DMS53 (cell line): ENCODE results near the gene ZNF791.
"Not testable (repeated sequence)": the region's sequence is repeated elsewhere in the genome, so short reads cannot be mapped to it uniquely, and the experiment has no call there.

Experiments
- DNase-seq: peaks from one replicate; lab custom pipeline; 2025; lab: John Stamatoyannopoulos, UW

The ZNF791 gene

DNA sequence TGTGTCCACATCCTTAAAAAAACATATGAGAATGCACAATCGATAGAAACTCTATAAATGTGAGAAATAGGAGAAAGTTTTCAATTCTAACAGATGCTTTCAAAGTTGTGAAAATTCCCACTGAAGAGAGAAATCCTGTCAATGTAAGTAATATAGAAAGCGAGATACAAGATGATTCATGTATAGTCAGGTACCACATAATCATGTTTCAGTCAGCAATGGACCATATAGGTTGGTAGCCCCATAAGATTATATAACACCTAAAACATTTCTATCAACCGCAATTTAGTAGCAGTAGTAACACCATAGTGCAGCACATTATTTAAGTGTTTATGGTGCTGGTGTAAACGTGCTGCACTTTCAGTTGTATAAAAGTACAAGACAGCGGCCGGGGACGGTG is 18.5 kb downstream of the ZNF791 start:
- DNase-seq: no peak

DNA sequence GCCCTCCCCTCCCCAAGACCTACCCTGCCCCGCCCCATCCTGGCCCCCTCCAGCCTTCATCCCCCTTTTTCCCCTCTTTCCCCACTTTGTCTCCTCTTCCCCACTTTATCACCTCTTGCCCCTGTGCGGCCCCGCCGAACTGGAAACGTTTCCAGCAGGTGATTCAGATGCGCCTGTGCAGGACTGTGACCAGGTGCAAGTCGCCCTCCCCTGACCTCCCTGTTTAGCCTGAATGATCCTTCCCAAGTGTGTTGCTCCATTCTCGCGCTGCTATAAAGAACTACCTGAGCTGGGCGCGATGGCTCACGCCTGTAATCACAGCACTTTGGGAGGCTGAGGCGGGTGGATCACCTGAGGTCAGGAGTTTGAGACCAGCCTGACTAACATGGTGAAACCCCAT is 25.9 kb downstream of the ZNF791 start:
- DNase-seq: peak; percentile 74

DNA sequence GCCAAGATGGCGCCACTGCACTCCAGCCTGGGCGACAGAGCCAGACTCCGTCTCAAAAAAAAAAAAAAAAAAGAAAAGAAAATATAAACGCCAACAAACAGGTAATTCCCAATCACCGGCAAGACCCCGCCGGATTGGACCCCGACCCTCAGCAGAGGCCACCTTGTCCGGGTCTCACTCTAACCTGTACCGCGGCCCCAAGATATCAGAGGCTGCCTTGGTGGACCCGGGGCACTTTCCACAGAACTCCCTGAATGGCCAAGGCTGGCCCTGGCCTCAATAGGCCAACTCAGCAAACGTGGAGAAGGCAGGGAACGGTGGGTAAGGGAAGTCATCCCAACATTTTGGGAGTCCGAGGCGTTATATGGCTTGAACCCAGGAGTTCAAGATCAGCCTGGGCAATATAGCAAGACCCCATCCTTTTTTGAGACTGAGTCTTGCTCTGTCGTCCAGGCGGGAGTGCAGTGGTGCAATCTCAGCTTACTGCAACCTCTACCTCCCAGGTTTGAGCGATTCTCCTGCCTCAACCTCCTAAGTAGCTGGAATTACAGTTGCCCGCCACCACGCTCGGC is 28.0 kb downstream of the ZNF791 start:
- DNase-seq: no peak

DNA sequence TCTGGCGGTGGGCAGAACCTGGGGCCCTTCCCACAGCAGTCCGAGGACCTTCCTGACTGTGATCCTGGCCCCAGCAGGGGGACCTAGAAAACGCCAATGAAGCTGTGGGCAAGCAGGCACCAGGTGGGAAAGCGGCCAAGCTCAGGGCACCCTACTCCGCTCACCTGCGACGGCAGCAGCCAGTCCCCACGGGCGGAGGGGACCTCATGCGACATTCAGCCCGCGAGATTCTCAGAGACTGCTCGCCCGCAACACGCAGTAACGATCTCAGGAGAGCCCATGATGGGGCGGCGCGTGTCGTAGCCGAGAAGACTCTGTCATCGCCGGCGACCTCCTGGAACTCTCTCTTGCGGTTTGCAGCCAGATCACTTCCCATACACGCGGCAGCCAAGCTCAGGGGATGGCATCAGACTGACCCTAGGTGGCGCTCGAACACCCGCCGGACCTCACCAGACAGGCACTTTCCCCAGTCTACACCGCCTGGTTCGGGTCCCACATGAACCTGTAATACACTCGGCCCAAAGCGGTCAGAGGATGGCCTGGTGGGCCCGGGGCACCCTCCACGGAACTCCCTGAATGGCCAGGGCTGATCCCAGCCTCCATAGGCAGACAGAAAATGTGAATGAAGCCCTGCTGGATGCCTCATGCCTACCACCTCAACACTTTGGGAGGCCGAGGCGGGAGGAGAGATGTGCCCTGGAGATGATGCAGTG is 29.3 kb downstream of the ZNF791 start:
- peak; percentile 84 for DNase-seq

DNA sequence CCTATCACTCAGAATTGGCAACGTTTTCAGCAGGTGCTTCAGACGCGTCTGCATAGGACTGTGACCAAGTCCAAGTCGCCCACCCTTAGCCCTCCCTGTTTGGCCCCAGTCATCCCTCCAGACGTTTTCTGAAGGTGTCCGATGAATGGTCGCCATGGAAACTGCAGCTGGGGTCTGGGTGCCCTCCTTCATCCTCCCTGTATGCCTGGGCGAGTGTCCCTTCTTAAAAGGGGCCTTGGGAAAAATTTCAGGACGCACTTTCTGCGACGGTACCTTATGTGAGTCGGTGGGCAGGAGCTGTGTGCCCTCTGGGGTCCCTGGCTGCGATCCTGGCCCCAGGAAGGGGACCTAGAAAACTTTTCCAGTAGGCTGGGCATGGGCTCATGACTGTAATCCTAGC is 30.7 kb downstream of the ZNF791 start:
- no peak for DNase-seq

DNA sequence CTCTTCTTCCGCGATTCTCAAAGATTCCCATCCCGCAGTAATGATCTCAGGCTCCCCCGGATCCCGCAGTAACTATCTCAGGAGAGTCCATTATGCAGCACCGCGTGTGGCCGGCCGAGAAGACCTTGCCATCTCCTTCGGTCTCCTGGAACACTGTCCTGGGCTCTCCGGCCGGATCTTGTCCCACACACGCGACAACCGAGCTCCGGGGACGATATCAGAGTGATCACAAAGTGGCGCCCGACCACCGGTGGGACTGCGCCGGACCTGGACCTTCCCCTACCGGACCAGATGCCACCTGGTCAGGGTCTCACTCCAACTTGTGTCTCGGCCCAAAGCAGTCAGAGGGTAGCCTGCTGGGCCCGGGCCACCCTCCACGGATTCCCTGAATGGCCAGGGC is 31.8 kb downstream of the ZNF791 start:
- DNase-seq: no peak

DNA sequence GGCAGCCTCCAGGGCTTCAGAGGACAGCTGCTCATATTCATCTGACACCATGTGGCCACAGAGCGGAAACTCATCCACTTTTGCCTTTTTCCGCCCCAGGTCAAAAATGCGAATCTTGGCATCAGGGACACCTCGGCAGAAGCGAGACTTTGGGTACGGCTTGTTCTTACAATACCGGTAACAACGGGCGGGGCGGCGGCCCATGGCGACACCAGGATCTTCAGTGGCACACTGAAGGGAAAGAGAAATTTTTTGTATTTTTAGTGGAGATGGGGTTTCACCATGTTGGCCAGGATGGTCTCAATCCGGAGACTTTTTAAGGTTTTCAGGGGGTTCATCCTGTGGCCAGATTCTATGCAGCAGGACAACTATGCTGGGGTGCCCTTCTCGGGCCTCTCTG is 33.0 kb downstream of the ZNF791 start:
- DNase-seq: not testable (repeated sequence)

DNA sequence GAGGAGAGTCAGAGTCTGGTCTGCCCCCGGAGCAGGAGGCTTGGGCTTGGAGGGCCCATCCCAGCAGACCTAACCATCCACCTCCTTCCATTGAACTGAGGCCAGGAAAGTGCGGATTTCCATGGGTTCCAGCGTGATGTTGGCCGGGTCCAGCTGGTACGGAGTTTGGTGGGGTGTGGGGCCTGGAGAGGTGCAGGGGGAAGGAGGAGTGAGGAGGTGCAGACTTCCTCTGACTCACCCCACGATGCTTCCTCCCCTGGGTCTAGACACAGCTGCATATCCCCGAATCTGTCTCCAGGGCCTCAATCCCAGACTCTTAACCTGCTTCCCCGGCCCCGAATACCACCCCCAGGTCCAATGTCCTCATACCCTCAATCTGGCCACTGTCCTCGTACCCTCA is 35.8 kb downstream of the ZNF791 start:
- no peak for DNase-seq

DNA sequence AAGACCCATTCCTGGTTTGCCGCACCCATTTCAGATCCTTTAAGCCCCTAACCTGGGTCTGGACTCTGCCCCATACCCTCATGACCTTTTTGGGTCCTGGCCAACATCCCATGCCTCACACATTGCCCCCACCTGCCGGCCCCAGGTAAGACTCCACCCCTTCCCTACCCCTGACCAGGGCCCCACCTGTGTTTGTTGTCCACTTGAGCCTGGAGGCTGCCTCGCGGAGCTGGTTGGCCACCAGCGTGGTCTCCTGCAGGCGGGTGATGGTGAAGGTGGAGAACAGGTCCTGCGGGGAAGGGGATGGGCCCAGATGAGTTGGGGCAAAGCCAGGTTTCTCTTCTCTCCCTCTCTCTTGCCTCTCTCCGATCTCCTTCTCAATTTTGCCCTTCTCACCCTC is 36.3 kb downstream of the ZNF791 start:
- peak; percentile 81 for DNase-seq

DNA sequence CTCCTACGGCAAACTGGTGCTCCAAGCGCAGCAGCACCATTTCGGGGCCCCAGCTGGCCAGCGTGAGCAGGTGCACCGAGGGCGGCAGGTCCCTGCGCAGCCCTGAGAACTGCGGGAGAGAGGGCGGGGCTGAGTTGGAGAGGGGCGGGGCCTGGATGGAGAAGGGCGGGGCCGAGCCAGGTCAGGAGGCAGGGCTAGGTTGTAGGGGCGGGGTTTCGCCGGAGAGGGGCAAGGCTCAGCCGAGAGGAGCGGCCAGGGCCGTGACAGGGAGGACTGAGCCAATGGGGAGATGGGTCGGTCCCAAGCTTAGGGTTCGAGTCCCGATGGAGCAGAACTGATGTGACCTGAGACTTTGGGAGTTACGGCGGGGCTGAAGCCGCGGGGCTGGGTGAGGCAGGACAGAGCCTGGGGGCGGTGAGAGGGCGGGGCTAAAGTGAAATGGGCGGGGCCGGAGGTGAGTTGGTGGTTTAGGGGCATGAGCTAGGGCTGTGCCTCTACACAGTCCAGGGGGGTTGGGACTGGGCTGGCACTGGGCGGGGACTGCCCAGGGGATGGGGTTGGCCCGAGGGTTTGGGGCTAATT is 36.9 kb downstream of the ZNF791 start:
- DNase-seq: peak; percentile 92

DNA sequence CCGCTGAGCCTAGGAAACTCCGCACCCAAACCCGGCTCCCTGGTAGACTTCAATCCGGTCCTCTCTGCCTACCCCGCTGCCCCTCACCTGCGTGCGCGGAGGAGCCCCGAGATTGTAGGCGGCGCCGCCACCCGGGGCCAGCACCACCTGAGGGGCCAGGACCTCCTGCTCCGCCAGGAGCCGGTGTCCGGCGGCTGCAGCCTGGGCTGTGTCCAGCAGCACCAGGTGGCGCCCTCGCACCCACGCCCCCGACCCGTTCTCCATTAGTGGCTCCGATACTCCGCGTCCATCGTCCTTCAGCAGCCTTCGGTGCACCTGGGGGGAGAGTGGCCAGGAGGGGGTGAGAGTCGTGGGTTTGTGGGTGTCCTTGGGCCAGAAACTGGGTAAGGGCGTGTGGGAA is 37.4 kb downstream of the ZNF791 start:
- peak; percentile 79 for DNase-seq

DNA sequence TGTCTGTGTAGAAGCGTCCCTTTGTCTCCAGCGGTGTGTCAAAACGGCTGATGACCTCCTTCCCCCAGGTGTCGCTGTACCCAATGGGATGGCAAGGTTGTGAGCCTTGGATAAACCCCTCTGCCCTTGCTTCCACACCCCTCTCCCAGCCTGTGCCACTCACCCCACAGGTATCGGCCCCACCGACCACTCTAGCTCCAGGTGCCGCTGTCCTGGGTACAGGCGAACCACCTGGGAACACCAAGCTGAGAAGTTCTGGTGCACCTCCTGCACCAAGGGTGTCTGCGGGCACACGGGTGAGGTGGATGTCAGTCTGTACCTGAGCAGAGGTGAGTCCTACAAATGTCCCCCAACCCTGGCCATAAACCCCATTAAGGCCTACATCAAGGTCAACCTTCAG is 39.2 kb downstream of the ZNF791 start:
- no peak for DNase-seq

DNA sequence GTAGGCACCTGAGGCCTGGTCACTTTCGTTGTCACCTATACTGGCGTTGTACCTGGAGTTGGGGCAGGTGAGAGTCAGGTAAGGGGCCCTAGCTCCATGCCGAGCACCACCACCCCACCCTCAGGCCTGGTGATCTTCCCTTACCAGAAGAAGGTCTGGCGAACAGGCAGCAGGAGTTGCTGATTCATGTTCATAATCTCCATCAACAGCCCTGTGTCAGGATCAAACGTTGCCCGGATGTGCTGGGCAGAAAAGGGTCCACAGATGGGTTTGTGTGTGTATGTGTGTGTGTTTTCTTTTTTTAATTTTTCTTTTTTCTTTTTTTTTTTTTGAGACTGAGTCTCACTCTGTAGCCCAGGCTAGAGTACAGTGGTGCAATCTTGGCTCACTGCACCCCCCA is 41.5 kb downstream of the ZNF791 start:
- DNase-seq: no peak

DNA sequence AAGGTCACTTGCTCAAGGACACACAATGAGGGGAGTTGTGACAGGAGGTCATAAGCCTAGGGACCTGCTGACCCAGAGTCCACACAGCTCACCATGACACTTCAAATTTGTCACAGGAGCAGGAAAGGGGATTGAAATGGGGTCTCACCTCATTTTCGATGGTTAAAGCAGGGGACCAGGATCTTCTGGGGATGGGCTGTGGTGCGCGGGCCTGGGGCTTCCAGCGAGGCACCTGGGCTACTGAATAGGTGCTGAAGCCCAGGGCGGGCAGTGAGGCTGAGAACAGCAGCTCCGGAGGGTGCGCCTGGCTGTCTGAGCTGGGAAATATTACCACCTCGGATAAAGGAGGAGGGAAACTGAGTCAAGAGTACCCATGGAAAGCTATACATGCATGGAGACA is 44.8 kb downstream of the ZNF791 start:
- DNase-seq: no peak

DNA sequence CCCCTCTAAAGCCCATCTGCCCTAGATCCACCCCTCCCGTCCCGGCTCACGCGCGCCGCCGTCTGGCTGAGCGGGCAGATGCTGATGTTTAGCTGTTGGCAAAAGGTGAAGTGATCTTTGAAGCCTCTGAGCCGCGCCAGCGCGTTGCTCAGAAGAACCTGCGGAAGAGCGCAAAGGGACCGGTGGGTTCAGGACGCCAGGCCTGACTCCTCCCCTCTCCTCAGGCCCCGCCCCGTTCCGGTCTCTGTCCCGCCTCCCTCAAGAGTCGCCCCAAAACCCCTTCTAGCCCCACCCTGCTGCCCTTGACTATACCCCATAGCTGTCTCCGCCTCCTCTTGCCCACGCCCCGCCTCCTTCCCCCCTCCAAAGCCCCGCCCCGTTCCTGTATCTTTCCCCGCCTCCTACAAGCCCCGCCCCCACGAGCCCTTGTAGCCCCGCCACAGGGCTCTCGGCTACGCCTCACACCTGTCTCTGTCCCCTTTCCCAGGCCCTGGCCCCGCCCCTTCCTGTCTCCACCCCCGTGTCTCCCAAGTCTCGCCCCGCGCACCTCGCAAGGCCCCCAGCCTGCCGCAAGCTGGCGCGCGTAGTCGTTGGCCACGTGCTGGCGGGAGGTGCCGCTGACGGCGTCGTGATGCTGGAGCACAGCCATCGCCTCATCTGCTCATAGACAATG is 46.3 kb downstream of the ZNF791 start:
- no peak for DNase-seq

DNA sequence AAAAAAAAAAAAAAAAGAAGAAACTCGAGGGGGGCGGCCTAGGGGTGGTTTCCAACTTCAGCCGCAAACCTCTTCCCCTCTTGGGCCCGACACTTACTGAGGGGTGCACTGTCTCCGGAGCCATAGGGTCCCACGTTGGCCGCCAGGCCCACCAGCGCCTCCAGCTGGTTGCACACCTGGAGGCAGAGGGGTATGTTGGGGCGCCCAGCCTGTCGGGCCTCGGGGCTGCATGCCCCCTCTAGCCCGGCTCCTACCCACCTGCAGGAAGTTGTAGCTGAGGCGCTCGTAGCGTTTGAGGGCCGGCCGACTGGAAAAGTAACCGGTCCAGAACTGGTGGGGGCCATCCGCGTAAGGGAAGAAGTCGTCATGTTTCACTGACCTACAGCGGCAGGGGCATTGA is 47.2 kb downstream of the ZNF791 start:
- DNase-seq: no peak

DNA sequence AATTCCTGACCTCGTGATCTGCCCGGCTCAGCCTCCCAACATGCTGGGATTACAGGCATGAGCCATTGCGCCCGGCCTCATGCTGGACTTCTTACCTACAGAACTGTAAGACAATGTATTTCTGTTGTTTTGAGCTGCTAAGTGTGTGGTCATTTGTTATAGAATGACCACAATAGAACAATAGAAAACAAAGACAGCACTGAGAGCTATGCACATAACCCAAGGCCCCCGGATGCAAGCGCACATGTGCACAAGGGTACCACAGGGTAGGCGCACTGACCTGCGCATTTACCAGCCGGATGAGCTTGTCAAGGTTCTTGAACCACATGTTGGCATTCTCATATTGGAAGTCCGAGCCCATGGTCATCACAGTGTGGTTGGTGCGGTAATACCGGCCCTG is 50.3 kb downstream of the ZNF791 start:
- no peak for DNase-seq

DNA sequence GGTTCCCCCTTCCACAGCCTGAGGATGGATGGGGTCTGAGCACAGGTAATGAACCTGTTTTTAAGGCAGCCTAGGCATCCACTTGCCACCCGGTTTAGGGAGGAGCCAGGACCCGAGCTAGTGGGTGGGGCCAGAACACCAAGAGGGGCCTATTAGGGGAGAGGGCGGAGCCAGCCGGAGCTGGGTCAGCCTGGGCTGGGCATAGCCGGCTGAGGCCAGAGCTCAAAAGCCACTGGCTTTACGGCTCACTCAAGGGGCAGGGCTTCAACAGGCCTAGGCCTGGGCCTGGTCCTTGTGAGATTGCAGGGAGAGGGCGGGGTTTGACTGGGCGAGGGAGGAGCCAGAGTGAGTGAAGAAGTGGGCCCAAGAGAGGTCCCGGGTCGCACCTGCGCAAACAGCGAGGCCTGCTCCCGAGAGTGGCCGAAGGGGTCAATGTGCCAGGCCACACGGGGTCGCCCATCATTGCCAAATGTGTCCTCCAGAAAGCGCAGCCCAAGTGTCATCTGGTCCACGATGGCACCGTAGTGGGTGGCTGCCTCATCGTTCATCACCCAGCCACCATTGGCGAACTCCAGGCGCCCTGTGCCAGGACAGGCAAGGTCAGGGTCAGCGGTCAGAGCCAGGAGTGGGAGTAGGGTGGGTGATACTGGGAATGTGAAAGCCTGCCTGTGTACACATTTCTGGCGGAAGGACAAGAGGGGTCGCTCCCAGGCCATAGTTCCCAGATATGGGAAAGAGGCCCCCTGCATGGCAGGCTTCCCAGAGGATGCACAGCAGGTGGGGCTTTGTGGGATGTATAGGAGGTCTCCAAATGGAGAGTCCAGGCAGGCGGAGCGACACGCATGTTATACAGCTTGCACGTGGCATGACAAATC is 53.9 kb downstream of the ZNF791 start:
- DNase-seq: peak; percentile 22

DNA sequence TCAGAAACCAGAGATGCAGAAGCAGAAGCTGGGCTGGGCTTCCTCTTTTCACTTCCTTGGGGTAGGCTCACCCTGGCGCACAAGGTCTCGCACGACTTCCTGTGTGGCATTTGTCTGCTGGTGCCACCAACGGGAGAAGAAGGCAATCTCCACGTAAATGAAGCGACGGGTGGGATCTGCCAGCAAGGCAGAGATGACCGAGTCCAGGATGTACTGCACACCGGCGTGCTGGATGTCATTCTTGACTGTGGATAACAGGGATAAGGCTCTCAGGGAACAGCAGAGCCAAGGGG is 54.5 kb downstream of the ZNF791 start:
- no peak for DNase-seq

DNA sequence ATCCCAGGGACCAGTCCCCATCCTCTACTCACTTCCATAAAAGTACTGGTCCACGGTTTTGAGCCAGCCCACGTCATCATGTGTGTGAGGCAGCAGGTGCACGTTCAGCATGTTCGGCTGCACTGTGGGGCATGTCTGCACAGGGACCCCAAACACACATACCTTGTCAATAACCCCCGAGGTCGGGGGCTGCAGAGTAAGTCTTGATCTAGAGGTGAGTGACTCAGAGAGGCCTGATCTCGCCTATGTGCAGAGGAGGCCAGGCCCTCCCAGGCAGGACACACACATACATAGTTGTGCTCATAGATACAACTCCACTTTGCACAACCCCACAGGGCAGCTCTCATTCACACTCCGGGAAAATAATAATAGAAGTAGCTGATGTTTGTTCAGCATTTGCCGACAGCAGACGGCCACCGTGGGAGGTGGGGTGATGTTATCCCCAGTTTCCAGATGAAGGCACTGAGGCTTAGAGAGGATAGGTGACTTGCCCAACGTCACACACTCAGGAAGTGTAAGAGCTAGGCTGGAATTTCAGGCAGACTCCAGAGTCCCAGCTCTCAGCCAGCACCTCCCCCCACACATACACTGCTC is 55.0 kb downstream of the ZNF791 start:
- DNase-seq: no peak

DNA sequence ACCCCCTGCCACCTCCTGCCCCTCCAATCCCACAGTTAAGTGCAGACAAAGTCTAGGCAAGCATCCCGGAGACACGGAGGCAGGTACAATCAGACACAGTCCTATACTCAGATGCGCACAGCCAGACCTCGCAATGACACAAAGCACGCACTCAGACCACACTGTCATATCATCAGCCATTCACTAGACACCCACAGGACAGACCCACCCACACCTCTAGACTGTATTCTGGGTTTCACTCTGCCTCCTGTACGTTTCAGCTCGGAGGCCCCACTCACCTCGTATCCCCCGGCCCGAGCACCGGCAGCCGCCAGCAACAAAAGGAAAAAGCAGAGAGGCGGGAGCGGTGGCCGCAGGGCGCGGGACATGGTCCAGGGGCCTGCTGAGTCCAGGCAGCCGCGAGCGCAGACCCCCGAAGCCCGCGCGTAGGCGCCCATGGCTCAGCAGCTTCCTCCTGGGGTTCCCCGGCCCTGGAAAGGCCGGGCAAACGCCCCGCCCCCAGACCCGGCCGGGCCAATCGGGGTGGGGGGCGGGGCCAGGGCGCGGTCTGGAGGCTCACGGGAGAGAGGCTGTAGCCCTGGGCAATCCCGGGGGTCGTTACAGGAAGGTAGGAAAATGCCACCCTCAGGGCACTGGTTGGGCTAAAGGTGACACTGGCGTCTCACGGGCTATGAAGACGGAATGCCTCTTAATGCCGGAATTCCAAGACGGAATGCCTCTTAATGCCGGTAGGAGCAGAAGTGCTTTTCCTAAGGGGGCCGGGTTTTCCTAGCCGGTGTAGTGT is 55.7 kb downstream of the ZNF791 start, which contains the start of the genes MAN2B1 and WDR83:
Gene MAN2B1, minus strand, starts transcription at position 478 of the 784 bp plus-strand sequence. Its CDS starts 41 bp downstream, at position 437.
Gene WDR83, plus strand, starts transcription at position 543 of the 784 bp plus-strand sequence. CDS start 2,984 bp downstream, outside the sequence.
- DNase-seq: peak; percentile 80
